Heart left ventricle (tissue), 16 donors: ENCODE data around the gene PELI3. TPM values are rescaled to one million over a fixed set of nuclear protein-coding genes. Genes with fewer than 3 reads are reported as not detected.

ENCODE experiments used
- ATAC-seq, 4 donors: fragments of 200-7000 bp; cut with Tn5 transposase; one replicate each; pipeline ENCODE4 v1.9.1; 2020 to 2022; ENCODE audit warnings: moderate library complexity in 4 of 4, mild to moderate bottlenecking in 3 of 4, moderate number of reproducible peaks in 1 of 4
- DNase-seq, 5 donors: peaks; one replicate each; pipeline ENCODE4 v3.0.0-alpha.2; 2020
- H3K27ac ChIP-seq, 12 donors: fragments of 200-600 bp; sonication (generic) in 4 of 12; one replicate each; pipeline versions ENCODE4 v1.5.0 to v1.8.0; 2016 to 2022; ENCODE audit warnings: mild to moderate bottlenecking in 2 of 12
- H3K27me3 ChIP-seq, 9 donors: fragments of 200-600 bp; sonication (generic) in 2 of 9; one replicate each; pipeline versions ENCODE4 v1.5.1 to v1.8.0; 2016 to 2022; ENCODE audit warnings: mild to moderate bottlenecking in 3 of 9
- H3K36me3 ChIP-seq, 9 donors: fragments of 200-600 bp; sonication (generic) in 2 of 9; one replicate each; pipeline versions ENCODE4 v1.5.0 to v1.8.0; 2018 to 2022; ENCODE audit warnings: mild to moderate bottlenecking in 2 of 9
- H3K4me1 ChIP-seq, 12 donors: fragments of 200-600 bp; sonication (generic) in 4 of 12; one replicate each; pipeline versions ENCODE4 v1.5.0 to v1.8.0; 2016 to 2022; ENCODE audit warnings: mild to moderate bottlenecking in 3 of 12
- H3K4me3 ChIP-seq, 12 donors: fragments of 200-600 bp; sonication (generic) in 4 of 12; one replicate each; pipeline versions ENCODE4 v1.5.0 to v1.8.0; 2017 to 2022; ENCODE audit warnings: mild to moderate bottlenecking in 9 of 12, moderate library complexity in 4 of 12
- H3K9me3 ChIP-seq, 12 donors: fragments of 200-600 bp; sonication (generic) in 4 of 12; one replicate each; pipeline versions ENCODE4 v1.5.0 to v1.8.0; 2016 to 2022; ENCODE audit warnings: mild to moderate bottlenecking in 1 of 12
- CTCF ChIP-seq, 12 donors: fragments of 200-600 bp; sonication (generic) in 4 of 12; IDR thresholded peaks; one replicate each; pipeline versions ENCODE4 v1.5.0 to v1.8.0; 2018 to 2022; ENCODE audit warnings: antibody characterized with exemption in 12 of 12, mild to moderate bottlenecking in 5 of 12
- POLR2A ChIP-seq, 2 donors: fragments of 450-650 bp; IDR thresholded peaks; one replicate each; pipeline ENCODE4 v1.6.1; 2017; ENCODE audit warnings: antibody characterized with exemption in 2 of 2, mild to moderate bottlenecking in 2 of 2, moderate library complexity in 2 of 2
- whole genome bisulfite sequencing, 4 donors: extraction: QIAGEN DNeasy Blood & Tissue Kit in 2 of 4; methylation state at CpG; one replicate each; pipeline versions ENCODE4 v1.1.5 to v1.1.7; 2013 to 2018; 5-methylcytosine and 5-hydroxymethylcytosine counted together
- intact Hi-C, 10 donors: fragments of 100-400 bp; cut with DNase I; formaldehyde crosslinking; loops; one replicate each; pipeline versions ENCODE4 v1.11.1 to v1.14.2; 2022
- long read RNA-seq, 3 donors: library from polyadenylated mRNA; unstranded; transcript quantifications; one replicate each; pipeline ENCODE4 v2.0.0, GENCODE V29; 2020 to 2021
- polyA plus RNA-seq, 2 donors: library from polyadenylated mRNA; stranded (reverse); fragments of 200-250 nt; gene quantifications; one replicate each; pipeline ENCODE4 v1.2.3, GENCODE V29; 2013
- total RNA-seq, 9 donors: library from RNA; depleted of rRNA in 2 of 9; stranded (reverse); fragments of >200 nt in 2 of 9; fragmentation: NEBNext Ultra II Directional in 3 of 9; extraction: Animal tissue kit (Norgen Biotek cat#: 25700) in 3 of 9; gene quantifications; one replicate each; pipeline versions ENCODE4 v1.1.0 to v1.2.4, GENCODE V29; 2016 to 2023
- donor health status: ischemic (EF 13 %, LVEDD 7.1; RV severe dilation, severe dysfunction).
- donor health status: healthy with polysubstance abuse.
- donor health status: DM: no; HTN: yes; CAD: no.
- donor health status: DM: no; HTN: no; CAD: no.
- donor health status: ischemic (EF 25% LVEDD 6.9; RV normal size, moderate dysfunction).
- donor health status: ischemic (EF 25% LVEDD 5.7; RV mildly dilated, moderate dysfunction).
- donor health status: healthy.
- donor health status: DM: yes; HTN: yes; CAD: no.
- donor health status: ischemic (EF 35%, LVEDD 5.7; RV mildly dilated, moderate dysfunction).
- donor health status: nonischemic (EF 11% LVEDD 7.7; RV severe dilation, severe dysfunction).
- donor health status: DM: yes; HTN: yes; CAD: no.
- donor health status: PGD.
- donor health status: ischemic (EF 29% LVEDD 5.4; RV normal size, mild dysfunction).
- donor health status: nonischemic (EF 23%, LVEDD 6.1; RV moderate dilation, normal function).

The PELI3 gene
- total RNA-seq, result 10 to 100 TPM in 3 of 9 donors, 1 to 10 TPM in 6; 7.2 to 26.2 (median 8.0) TPM
- polyA plus RNA-seq, result 1 to 10 TPM; 5.8 to 9.2 TPM
- long read RNA-seq, donor 1, transcript PELI3-202 (7 exons, 2,783 nt), result major isoform, 11 of 26 reads
- long read RNA-seq, donor 1, partial matches to known transcripts, result 1 of 26 reads
- long read RNA-seq, donor 1, other reads (novel, unspliced or antisense), result 11 of 26 reads
- long read RNA-seq, donor 2, partial matches to known transcripts, result 14 of 18 reads
- long read RNA-seq, donor 2, other reads (novel, unspliced or antisense), result 1 of 18 reads
- long read RNA-seq, donor 3, transcript PELI3-202 (7 exons, 2,783 nt), result major isoform, 13 of 27 reads
- long read RNA-seq, donor 3, partial matches to known transcripts, result 2 of 27 reads
- long read RNA-seq, donor 3, other reads (novel, unspliced or antisense), result 7 of 27 reads

DNA sequence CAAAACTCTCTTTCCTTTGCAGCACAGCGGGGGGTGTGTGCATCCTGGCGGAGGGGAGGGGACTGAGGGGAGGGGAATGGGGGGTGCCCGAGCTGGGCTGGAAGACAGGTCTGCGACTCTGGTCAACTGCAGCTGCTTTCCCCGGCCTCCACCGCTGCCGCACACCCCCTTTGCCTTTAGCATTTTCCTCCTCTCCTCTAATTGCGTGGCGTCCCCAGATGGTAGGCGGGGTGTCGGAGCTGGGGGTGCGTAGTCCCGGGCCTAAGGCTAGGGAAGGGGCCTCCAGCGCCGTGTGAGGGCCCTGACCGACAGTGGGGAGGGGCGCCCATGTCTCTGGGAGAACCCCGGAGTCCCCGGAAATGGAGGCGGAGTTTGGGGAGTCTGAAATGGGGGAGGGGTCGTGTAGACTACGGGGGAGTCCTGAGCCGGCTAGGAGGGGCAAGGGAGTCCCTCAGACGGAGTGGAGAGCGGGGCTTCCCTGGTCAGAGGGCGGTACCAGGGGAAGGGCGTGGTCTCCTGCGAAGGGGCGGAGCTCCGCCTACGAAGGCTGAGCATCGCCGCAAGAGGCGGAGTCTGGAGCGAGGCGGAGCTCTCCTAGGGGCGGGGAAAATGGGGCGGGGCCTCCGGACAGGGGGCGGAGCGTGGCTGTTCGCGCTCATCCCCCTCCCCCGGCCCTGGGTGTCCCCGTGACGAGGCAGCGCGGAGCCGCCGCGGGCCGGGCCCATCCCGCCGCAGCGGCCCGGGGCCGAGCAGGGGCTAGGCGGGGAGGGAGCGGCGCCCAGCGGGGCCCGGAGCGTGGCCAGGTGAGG lies at the start of gene PELI3:
PELI3 (plus strand) TSS at position 681 of the 809 bp plus-strand sequence. CDS start 1,224 bp downstream, outside the sequence.
- Histone ChIP-seq H3K9me3 (peaks cover 0 to 12% (median 0%) of the 10 kb centered on the region in 12 donors), H3K27ac (peak within 1 kb of the TSS in 11 of 12 donors; percentile 52 to 87 (median 73)), H3K4me3 (peak within 1 kb of the TSS; percentile 51 to 88 (median 72)), H3K4me1 (peaks cover 0 to 35% (median 12%) of the 10 kb centered on the region in 12 donors), H3K27me3 (no peaks in the 10 kb centered on the region), H3K36me3 (peaks cover 0 to 12% (median 4%) of the 10 kb centered on the region in 9 donors)
- peak; percentile 98 to 99 (median 98) for ATAC-seq
- intact Hi-C loops, result loop anchor here in 1 of 10 donors (2.0 kb wide), 1 partner anchor 28 kb away; the partner anchor contains the start of gene MRPL11
- DNase-seq, result peak; percentile 91 to 97 (median 94)
- no peak for TF ChIP-seq CTCF (IDR thresholded peaks at IDR 0.05)
- peak in 1 of 2 donors; percentile 73 for TF ChIP-seq POLR2A (IDR thresholded peaks at IDR 0.05)
- 0 to 2% (median 1%) methylated on average over 21 to 63 of the region's 63 CpGs for WGBS, 4 donors

DNA sequence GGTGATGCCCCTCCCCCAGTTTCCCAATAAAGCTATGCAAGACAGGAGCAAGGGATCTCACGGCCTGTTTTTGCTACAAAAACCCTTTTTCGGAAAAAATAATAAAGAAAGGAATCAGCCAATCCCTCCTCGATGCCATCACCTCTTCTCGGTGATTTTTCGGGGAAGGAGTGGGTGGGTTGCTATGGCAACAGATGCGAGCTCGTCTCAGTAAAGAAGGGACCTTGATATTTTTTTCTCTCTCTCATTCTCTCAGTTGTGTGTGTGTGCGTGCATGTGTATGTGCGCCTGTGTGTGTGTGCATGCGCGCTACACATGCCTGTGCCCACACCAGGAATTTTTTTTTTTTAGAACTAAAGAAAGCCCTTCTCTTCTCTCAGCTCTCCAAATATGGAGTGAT lies 49.7 kb upstream of the PELI3 start:
- no peak overlapping the region for H3K4me3 ChIP-seq
- intact Hi-C loops, result loop anchor here in 1 of 10 donors (10.0 kb wide), 1 partner anchor 418 kb away; no protein-coding TSS in a partner anchor
- peaks cover 0 to 29% (median 3%) of the 10 kb centered on the region in 9 donors for H3K27me3 ChIP-seq
- H3K36me3 ChIP-seq, result no peaks in the 10 kb centered on the region
- H3K27ac ChIP-seq, result no peak overlapping the region
- TF ChIP-seq POLR2A (IDR thresholded peaks at IDR 0.05) (no peak), CTCF (IDR thresholded peaks at IDR 0.05) (no peak)
- H3K4me1 ChIP-seq, result peaks cover 0 to 53% (median 25%) of the 10 kb centered on the region in 12 donors
- ATAC-seq (no peak), DNase-seq (no peak)
- no peaks in the 10 kb centered on the region for H3K9me3 ChIP-seq
- WGBS, 4 donors, result 72 to 79% (median 78%) methylated on average over 11 of the region's 11 CpGs

- 4 to 9% (median 6%) methylated on average over 16 of the region's 16 CpGs for WGBS, 4 donors
- ATAC-seq, result peak; percentile 94 to 98 (median 94)
- Histone ChIP-seq H3K9me3 (no peaks in the 10 kb centered on the region), H3K27ac (peak overlapping the region in 3 of 12 donors; percentile 35 to 72 (median 68)), H3K27me3 (peaks cover 0 to 29% (median 3%) of the 10 kb centered on the region in 9 donors), H3K36me3 (no peaks in the 10 kb centered on the region), H3K4me3 (no peak overlapping the region), H3K4me1 (peaks cover 0 to 53% (median 25%) of the 10 kb centered on the region in 12 donors)
- TF ChIP-seq CTCF (IDR thresholded peaks at IDR 0.05), result peak in 7 of 12 donors; percentile 39 to 58 (median 40)
- TF ChIP-seq POLR2A (IDR thresholded peaks at IDR 0.05), result no peak
- peak; percentile 78 to 91 (median 83) for DNase-seq
- intact Hi-C loops, result loop anchor here in 1 of 10 donors (10.0 kb wide), 1 partner anchor 416 kb away; no protein-coding TSS in a partner anchor
Observed at GRCh38 chr11:66418168-66418985, 48.3 kb upstream of the PELI3 start.
